Measurements from ENCODE around the gene ARHGAP35.

ARHGAP35 gene

GRCh38 chr19:46902402-46902766 is 41.6 kb downstream of the ARHGAP35 start:
- in situ Hi-C loops (cut with MboI; ENCODE audit: low pct_unique_long_range_greater_than_20kb, low sequenced_read_pairs, unreplicated experiment) = no loop called here
- TF ChIP-seq CTCF (IDR thresholded peaks at IDR 0.05; ENCODE audit: extremely low read depth, insufficient read depth, missing control alignments) = no peak
- no peak for DNase-seq (ENCODE audit: low spot score)

DNA sequence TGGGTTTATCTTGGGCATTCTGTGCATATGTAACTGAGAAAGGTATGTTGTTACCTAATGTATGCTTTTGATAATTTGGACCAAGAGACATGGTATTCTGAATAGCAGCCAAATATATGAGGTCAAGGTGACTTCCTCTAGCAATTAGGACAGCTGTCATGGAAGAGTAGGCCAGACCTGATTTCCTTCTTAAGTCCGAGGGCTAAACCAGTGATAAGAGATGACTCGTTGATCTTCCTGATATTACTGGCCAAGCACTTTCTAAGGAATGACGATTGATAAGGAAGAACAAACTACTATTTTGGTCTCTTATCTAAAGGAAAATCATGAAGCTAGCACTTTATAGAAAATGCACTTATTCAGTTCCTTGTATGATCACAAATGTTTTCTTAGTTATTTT is 42.7 kb downstream of the ARHGAP35 start:
- TF ChIP-seq CTCF (IDR thresholded peaks at IDR 0.05; ENCODE audit: extremely low read depth, insufficient read depth, missing control alignments) = no peak
- no peak for DNase-seq (ENCODE audit: low spot score)
- in situ Hi-C loops (cut with MboI; ENCODE audit: low pct_unique_long_range_greater_than_20kb, low sequenced_read_pairs, unreplicated experiment) = no loop called here

GRCh38 chr19:46904114-46905060 is 43.6 kb downstream of the ARHGAP35 start:
- in situ Hi-C loops (cut with MboI; ENCODE audit: low pct_unique_long_range_greater_than_20kb, low sequenced_read_pairs, unreplicated experiment) = no loop called here
- no peak for DNase-seq (ENCODE audit: low spot score)
- TF ChIP-seq CTCF (IDR thresholded peaks at IDR 0.05; ENCODE audit: extremely low read depth, insufficient read depth, missing control alignments) = no peak

GRCh38 chr19:46906221-46906620 is 45.4 kb downstream of the ARHGAP35 start:
- in situ Hi-C loops (cut with MboI; ENCODE audit: low pct_unique_long_range_greater_than_20kb, low sequenced_read_pairs, unreplicated experiment) = no loop called here
- no peak for DNase-seq (ENCODE audit: low spot score)
- no peak for TF ChIP-seq CTCF (IDR thresholded peaks at IDR 0.05; ENCODE audit: extremely low read depth, insufficient read depth, missing control alignments)

- no peak for DNase-seq (ENCODE audit: low spot score)
- no peak for TF ChIP-seq CTCF (IDR thresholded peaks at IDR 0.05; ENCODE audit: extremely low read depth, insufficient read depth, missing control alignments)
- in situ Hi-C loops (cut with MboI; ENCODE audit: low pct_unique_long_range_greater_than_20kb, low sequenced_read_pairs, unreplicated experiment) = no loop called here
These were observed 47.1 kb downstream of the ARHGAP35 start for GRCh38 chr19:46907880-46908279.

DNA sequence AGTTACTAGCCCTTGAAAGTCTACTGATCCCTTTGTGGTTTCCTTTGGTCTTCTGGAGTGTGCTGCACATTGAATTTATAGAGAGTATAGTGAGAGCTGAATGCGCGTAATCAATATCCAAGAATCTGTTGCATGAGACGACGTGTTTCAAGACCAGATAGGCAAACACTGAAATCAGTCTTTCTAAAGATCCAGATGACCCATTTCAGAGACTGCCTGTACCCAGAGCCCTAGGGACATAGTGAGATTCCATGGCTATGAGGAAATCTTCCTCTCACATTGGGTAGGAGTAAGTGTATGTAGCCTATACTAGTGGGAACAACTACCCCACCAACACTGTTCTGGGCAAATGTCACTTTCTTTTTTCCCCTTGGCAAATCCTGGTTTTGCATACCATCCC is 48.6 kb downstream of the ARHGAP35 start:
- in situ Hi-C loops (cut with MboI; ENCODE audit: low pct_unique_long_range_greater_than_20kb, low sequenced_read_pairs, unreplicated experiment) = no loop called here
- no peak for TF ChIP-seq CTCF (IDR thresholded peaks at IDR 0.05; ENCODE audit: extremely low read depth, insufficient read depth, missing control alignments)
- DNase-seq (ENCODE audit: low spot score) = no peak

Data from GM13977 (cell line).